Panc1 (cell line): ENCODE data around the gene TRIM61.

Experiments
- POLR2AphosphoS5 ChIP-seq: IDR thresholded peaks from 2 replicates; pipeline ENCODE4 v1.6.1; 2012; ENCODE audit warnings: mild to moderate bottlenecking, low read depth, low read length, moderate library complexity
- TF ChIP-seq, protein P1 (sequence below): fragments of 450-650 bp; IDR thresholded peaks from 2 replicates; pipeline ENCODE4 v1.5.1; 2017; ENCODE audit warnings: mild to moderate bottlenecking
- TF ChIP-seq, protein P2 (sequence below), 2 experiments: IDR thresholded peaks; 2 replicates each; pipeline ENCODE4 v1.6.1; 2011 to 2012; ENCODE audit warnings: low read depth in 2 of 2, control low read depth in 1 of 2, low read length in 1 of 2, mild to moderate bottlenecking in 1 of 2, moderate library complexity in 1 of 2; ENCODE audit not compliant: insufficient read depth in 1 of 2

DNA sequence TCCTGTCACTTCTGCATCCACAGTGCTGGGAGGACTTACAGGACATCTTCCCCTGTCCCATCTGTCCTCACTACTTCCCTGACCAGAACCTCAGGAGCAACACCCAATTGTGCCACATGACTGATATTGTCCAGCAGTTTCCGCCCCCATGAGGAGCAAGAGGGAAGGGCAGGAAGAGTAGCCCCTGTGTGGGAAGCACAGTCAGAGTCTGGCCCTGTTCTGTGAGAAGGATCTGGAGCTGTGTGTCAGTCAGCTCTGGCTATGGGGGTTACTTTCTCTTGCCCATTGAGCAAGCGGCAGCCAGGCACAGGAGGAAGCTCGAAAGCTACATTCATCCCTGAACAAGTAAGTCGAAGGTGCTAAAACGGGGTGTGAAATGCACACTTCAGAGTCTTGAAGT lies 39.5 kb upstream of the TRIM61 start:
- no peak for TF ChIP-seq POLR2AphosphoS5
- TF ChIP-seq, protein P1, sequence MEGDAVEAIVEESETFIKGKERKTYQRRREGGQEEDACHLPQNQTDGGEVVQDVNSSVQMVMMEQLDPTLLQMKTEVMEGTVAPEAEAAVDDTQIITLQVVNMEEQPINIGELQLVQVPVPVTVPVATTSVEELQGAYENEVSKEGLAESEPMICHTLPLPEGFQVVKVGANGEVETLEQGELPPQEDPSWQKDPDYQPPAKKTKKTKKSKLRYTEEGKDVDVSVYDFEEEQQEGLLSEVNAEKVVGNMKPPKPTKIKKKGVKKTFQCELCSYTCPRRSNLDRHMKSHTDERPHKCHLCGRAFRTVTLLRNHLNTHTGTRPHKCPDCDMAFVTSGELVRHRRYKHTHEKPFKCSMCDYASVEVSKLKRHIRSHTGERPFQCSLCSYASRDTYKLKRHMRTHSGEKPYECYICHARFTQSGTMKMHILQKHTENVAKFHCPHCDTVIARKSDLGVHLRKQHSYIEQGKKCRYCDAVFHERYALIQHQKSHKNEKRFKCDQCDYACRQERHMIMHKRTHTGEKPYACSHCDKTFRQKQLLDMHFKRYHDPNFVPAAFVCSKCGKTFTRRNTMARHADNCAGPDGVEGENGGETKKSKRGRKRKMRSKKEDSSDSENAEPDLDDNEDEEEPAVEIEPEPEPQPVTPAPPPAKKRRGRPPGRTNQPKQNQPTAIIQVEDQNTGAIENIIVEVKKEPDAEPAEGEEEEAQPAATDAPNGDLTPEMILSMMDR: peak; percentile 29
- TF ChIP-seq, protein P2, sequence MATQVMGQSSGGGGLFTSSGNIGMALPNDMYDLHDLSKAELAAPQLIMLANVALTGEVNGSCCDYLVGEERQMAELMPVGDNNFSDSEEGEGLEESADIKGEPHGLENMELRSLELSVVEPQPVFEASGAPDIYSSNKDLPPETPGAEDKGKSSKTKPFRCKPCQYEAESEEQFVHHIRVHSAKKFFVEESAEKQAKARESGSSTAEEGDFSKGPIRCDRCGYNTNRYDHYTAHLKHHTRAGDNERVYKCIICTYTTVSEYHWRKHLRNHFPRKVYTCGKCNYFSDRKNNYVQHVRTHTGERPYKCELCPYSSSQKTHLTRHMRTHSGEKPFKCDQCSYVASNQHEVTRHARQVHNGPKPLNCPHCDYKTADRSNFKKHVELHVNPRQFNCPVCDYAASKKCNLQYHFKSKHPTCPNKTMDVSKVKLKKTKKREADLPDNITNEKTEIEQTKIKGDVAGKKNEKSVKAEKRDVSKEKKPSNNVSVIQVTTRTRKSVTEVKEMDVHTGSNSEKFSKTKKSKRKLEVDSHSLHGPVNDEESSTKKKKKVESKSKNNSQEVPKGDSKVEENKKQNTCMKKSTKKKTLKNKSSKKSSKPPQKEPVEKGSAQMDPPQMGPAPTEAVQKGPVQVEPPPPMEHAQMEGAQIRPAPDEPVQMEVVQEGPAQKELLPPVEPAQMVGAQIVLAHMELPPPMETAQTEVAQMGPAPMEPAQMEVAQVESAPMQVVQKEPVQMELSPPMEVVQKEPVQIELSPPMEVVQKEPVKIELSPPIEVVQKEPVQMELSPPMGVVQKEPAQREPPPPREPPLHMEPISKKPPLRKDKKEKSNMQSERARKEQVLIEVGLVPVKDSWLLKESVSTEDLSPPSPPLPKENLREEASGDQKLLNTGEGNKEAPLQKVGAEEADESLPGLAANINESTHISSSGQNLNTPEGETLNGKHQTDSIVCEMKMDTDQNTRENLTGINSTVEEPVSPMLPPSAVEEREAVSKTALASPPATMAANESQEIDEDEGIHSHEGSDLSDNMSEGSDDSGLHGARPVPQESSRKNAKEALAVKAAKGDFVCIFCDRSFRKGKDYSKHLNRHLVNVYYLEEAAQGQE (IDR thresholded peaks at IDR 0.05; ENCODE audit: insufficient read depth in 1 of 2, low read depth in 2 of 2, low read length in 1 of 2): no peak
